ENCODE measurements around the gene RAB40B. TPM values are rescaled to one million over a fixed set of nuclear protein-coding genes. Genes with fewer than 3 reads are reported as not detected.

The RAB40B gene
- total RNA-seq, 4 donors from 2014 or later, result 19.0 to 52.7 (median 24.4) TPM

GRCh38 chr17:82740906-82741759 lies 42.6 kb upstream of the RAB40B start:
- in situ Hi-C loops (cut with MboI; ENCODE audit: low sequenced_read_pairs in 4 of 4) (no loop called here), intact Hi-C loops (cut with DNase I; ENCODE audit: low total_unique reads) (no loop called here)
- peaks cover 12 to 19% of the 10 kb centered on the region in 2 donors for H3K4me1 ChIP-seq
- DNase-seq, result no peak
- no peak overlapping the region for H3K27ac ChIP-seq
- H3K27me3 ChIP-seq, result no peaks in the 10 kb centered on the region
- ATAC-seq, result no peak
- no peak overlapping the region for H3K4me3 ChIP-seq
- no peaks in the 10 kb centered on the region for H3K9me3 ChIP-seq
- no peak for TF ChIP-seq CTCF (IDR thresholded peaks at IDR 0.05 in 4 of 5, conservative IDR thresholded peaks at IDR 0.05 in 1 of 5)
- TF ChIP-seq POLR2A (IDR thresholded peaks at IDR 0.05), result no peak
- peaks cover 7 to 43% of the 10 kb centered on the region in 2 donors for H3K36me3 ChIP-seq

GRCh38 chr17:82737967-82738877 lies 39.7 kb upstream of the RAB40B start:
- in situ Hi-C loops (cut with MboI; ENCODE audit: low sequenced_read_pairs in 4 of 4), result no loop called here
- Histone ChIP-seq H3K36me3 (peaks cover 7 to 43% of the 10 kb centered on the region in 2 donors), H3K27me3 (no peaks in the 10 kb centered on the region), H3K4me3 (no peak overlapping the region), H3K4me1 (peaks cover 16 to 24% of the 10 kb centered on the region in 2 donors), H3K9me3 (no peaks in the 10 kb centered on the region), H3K27ac (peak overlapping the region; percentile 64 to 95 (median 79))
- no peak for TF ChIP-seq POLR2A (IDR thresholded peaks at IDR 0.05)
- no peak for TF ChIP-seq CTCF (IDR thresholded peaks at IDR 0.05 in 4 of 5, conservative IDR thresholded peaks at IDR 0.05 in 1 of 5)
- intact Hi-C loops (cut with DNase I; ENCODE audit: low total_unique reads), result no loop called here
- peak in 1 of 2 donors; percentile 51 for DNase-seq
- no peak for ATAC-seq

GRCh38 chr17:82736511-82737185 lies 38.1 kb upstream of the RAB40B start:
- TF ChIP-seq POLR2A (IDR thresholded peaks at IDR 0.05), result no peak
- in situ Hi-C loops (cut with MboI; ENCODE audit: low sequenced_read_pairs in 4 of 4) (no loop called here), intact Hi-C loops (cut with DNase I; ENCODE audit: low total_unique reads) (no loop called here)
- ATAC-seq (no peak), DNase-seq (no peak)
- Histone ChIP-seq H3K9me3 (no peaks in the 10 kb centered on the region), H3K27ac (peak overlapping the region; percentile 92 to 95 (median 93)), H3K4me3 (peak overlapping the region; percentile 78 to 96 (median 87)), H3K4me1 (peaks cover 16 to 24% of the 10 kb centered on the region in 2 donors), H3K27me3 (no peaks in the 10 kb centered on the region), H3K36me3 (peaks cover 7 to 36% of the 10 kb centered on the region in 2 donors)

- TF ChIP-seq POLR2A (IDR thresholded peaks at IDR 0.05), result peak; percentile 61 to 69
- TF ChIP-seq CTCF (IDR thresholded peaks at IDR 0.05 in 4 of 5, conservative IDR thresholded peaks at IDR 0.05 in 1 of 5), result peak in 1 of 5 experiments; percentile 6
- Histone ChIP-seq H3K9me3 (no peaks in the 10 kb centered on the region), H3K4me3 (peak within 1 kb of the TSS; percentile 78 to 96 (median 87)), H3K27me3 (no peaks in the 10 kb centered on the region), H3K27ac (peak within 1 kb of the TSS; percentile 92 to 95 (median 93)), H3K36me3 (peaks cover 0 to 22% of the 10 kb centered on the region in 2 donors), H3K4me1 (peaks cover 16 to 24% of the 10 kb centered on the region in 2 donors)
- in situ Hi-C loops (cut with MboI; ENCODE audit: low sequenced_read_pairs in 4 of 4) (no loop called here), intact Hi-C loops (cut with DNase I; ENCODE audit: low total_unique reads) (no loop called here)
- ATAC-seq (peak; percentile 87 to 90), DNase-seq (peak; percentile 30 to 54)
Observed at GRCh38 chr17:82734987-82735866, 36.7 kb upstream of the RAB40B start, which contains the start of gene FN3K. Gene FN3K (plus strand): TSS chr17:82735615. CDS start chr17:82735637, 22 bp downstream.

Data from gastrocnemius medialis (tissue), 4 donors.